ENCODE data around the gene TMCC1. TPM values are rescaled to one million over a fixed set of nuclear protein-coding genes. Genes with fewer than 3 reads are reported as not detected.

Gene TMCC1
- total and polyA plus RNA-seq, 10 of the 15 experiments (the other 5 are each of a cell fraction or from before 2014, with no cell fraction given) = 2.3 to 21.1 (median 8.4) TPM

DNA sequence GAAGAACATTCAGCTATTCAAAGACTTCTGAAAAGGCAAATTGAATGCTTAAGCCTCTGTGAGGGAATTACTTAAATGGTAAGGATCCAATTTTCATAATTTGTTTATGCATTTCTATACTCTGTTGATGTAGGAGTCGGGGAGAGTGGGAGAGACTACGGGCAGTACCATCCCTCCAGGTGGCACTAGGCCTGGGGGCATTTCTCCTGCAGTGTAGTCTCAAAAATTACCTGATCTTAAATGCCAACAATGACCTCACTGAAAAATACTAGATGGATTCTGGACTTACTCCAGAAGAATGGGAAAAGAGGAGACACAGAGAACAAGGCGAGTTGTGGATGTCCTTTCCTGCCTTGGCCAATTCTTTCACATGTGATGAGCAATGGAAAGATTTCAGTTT lies 209.2 kb downstream of the TMCC1 start:
- no TSS peak for BruUV-seq (replicated peaks)
- no peak overlapping the region for H2AFZ ChIP-seq (ENCODE audit: control insufficient read depth, low read depth, low read length)
- no peaks in the 10 kb centered on the region for H4K20me1 ChIP-seq (ENCODE audit: control insufficient read depth, insufficient read depth)
- no peaks in the 10 kb centered on the region for H3K9me3 ChIP-seq (replicated peaks; ENCODE audit: control insufficient read depth, insufficient read depth, low read length)
- H3K4me2 ChIP-seq (ENCODE audit: control insufficient read depth, insufficient read depth) = no peak overlapping the region
- TF ChIP-seq RUNX3 (IDR thresholded peaks at IDR 0.05; ENCODE audit: low read length) (no peak), CHD1 (IDR thresholded peaks at IDR 0.05; ENCODE audit: low read depth, low read length) (no peak), NRF1 (conservative IDR thresholded peaks at IDR 0.05; ENCODE audit: low read depth, low read length) (no peak), RBBP5 (conservative IDR thresholded peaks at IDR 0.05) (no peak), RAD51 (IDR thresholded peaks at IDR 0.05) (no peak), BCL11A (IDR thresholded peaks at IDR 0.05; ENCODE audit: low read depth, low read length) (no peak), E2F8 (IDR thresholded peaks at IDR 0.05; ENCODE audit: low read depth, partially characterized antibody) (no peak), ZBED1 (IDR thresholded peaks at IDR 0.05; ENCODE audit: borderline replicate concordance) (no peak), NR2C1 (IDR thresholded peaks at IDR 0.05) (no peak)
- H3K9ac ChIP-seq (ENCODE audit: control insufficient read depth, insufficient read depth, low read length) = no peak overlapping the region
- DNase-seq (ENCODE audit: low read depth, low spot score) (no peak), ATAC-seq (no peak), FAIRE-seq (no peak)
- CTCF ChIA-PET = interaction anchor here (1.4 kb wide), 1 partner anchor 61 kb away, joined by 3 read pairs; no protein-coding TSS in a partner anchor
- H3K79me2 ChIP-seq (ENCODE audit: control insufficient read depth, insufficient read depth, low read length) = no peaks in the 10 kb centered on the region
- POLR2A ChIA-PET = no interaction called here
- RAD21 ChIA-PET (ENCODE audit: unreplicated experiment) = no interaction called here
- no peaks in the 10 kb centered on the region for H3K36me3 ChIP-seq (ENCODE audit: control insufficient read depth in 2 of 2, insufficient read depth in 2 of 2, low read length in 1 of 2)
- 86% methylated on average over 3 of the region's 3 CpGs for WGBS (ENCODE audit: insufficient coverage, insufficient replicate concordance, low lambda C conversion rate, missing lambda C conversion rate)
- H3K27me3 ChIP-seq (replicated peaks in 1 of 2; ENCODE audit: control insufficient read depth in 2 of 2, insufficient read depth in 2 of 2, low read length in 1 of 2) = no peaks in the 10 kb centered on the region
- H3K4me3 ChIP-seq = no peak overlapping the region
- SMC1A ChIA-PET (ENCODE audit: uncharacterized antibody, unreplicated experiment) = no interaction called here
- intact Hi-C loops (cut with micrococcal nuclease; ENCODE audit: unreplicated experiment) (no loop called here), in situ Hi-C loops (cut with MboI) (no loop called here)
- no peak overlapping the region for H3K27ac ChIP-seq (ENCODE audit: control insufficient read depth, insufficient read depth)
- H3K4me1 ChIP-seq (ENCODE audit: control insufficient read depth, insufficient read depth, low read length) = no peaks in the 10 kb centered on the region

All from GM12878 (cell line).